H1 (cell line): ENCODE measurements around the gene CLIC1. TPM values are rescaled to one million over a fixed set of nuclear protein-coding genes. Genes with fewer than 3 reads are reported as not detected.

ENCODE experiments used
- CTCF ChIA-PET: fragments of 300-600 bp; sonication (Branson Sonifier 250); formaldehyde crosslinking; loops from one replicate; lab custom pipeline; 2021; ENCODE audit not compliant: partially characterized antibody; lab: Charles Lee
- POLR2A ChIA-PET: fragments of 300-600 bp; sonication (Branson Sonifier 250); formaldehyde crosslinking; loops from one replicate; lab custom pipeline; 2021; ENCODE audit warnings: inconsistent platforms; ENCODE audit not compliant: partially characterized antibody; lab: Charles Lee
- DNase-seq, 2 experiments: peaks; one replicate each; pipeline versions ENCODE4 v3.0.0 to v3.0.0-alpha.2; 2010 to 2022; ENCODE audit warnings: low spot score in 2 of 2, low read depth in 1 of 2, mixed read lengths in 1 of 2
- FAIRE-seq: peaks from 2 replicates; lab custom pipeline; 2011; peaks lifted over from hg19 to GRCh38; lab: Jason Lieb, UNC
- H2AFZ ChIP-seq: 2 replicates; pipeline ENCODE4 v1.8.1; 2012; ENCODE audit warnings: low read length, inconsistent platforms
- H2AK5ac ChIP-seq: 2 replicates; pipeline ENCODE4 v1.6.1; 2013; ENCODE audit warnings: low read depth, low read length
- H2BK120ac ChIP-seq: replicated peaks from 2 replicates; pipeline ENCODE3; 2013; ENCODE audit warnings: low read depth, low read length, inconsistent platforms
- H2BK12ac ChIP-seq: 2 replicates; pipeline ENCODE4 v1.6.1; 2013; ENCODE audit warnings: low read depth, low read length
- H2BK15ac ChIP-seq: 2 replicates; pipeline ENCODE4 v1.6.1; 2013; ENCODE audit warnings: low read length
- H2BK20ac ChIP-seq: 2 replicates; pipeline ENCODE4 v1.6.1; 2013; ENCODE audit warnings: low read length
- H2BK5ac ChIP-seq: 2 replicates; pipeline ENCODE4 v1.6.1; 2013; ENCODE audit warnings: low read depth, low read length
- H3K14ac ChIP-seq: 2 replicates; pipeline ENCODE4 v1.6.1; 2013; ENCODE audit warnings: inconsistent platforms; ENCODE audit not compliant: insufficient read length
- H3K18ac ChIP-seq: 2 replicates; pipeline ENCODE4 v1.6.1; 2013; ENCODE audit warnings: low read length; ENCODE audit errors: extremely low read depth
- H3K23ac ChIP-seq: 2 replicates; pipeline ENCODE4 v1.6.1; 2013; ENCODE audit warnings: inconsistent platforms; ENCODE audit not compliant: insufficient read length
- H3K23me2 ChIP-seq: 2 replicates; pipeline ENCODE4 v1.6.1; 2013; ENCODE audit warnings: low read depth, low read length
- H3K27ac ChIP-seq: 2 replicates; pipeline ENCODE4 v1.6.1; 2011; ENCODE audit warnings: low read depth, low read length, inconsistent platforms
- H3K27me3 ChIP-seq, 4 experiments: replicated peaks in 1 of 4; 1 replicate in 1 of 4; 2 replicates in 3 of 4; pipeline versions ENCODE4 v1.6.1 to v1.8.1; 2011 to 2013; ENCODE audit warnings: low read length in 3 of 4, mild to moderate bottlenecking in 3 of 4, inconsistent platforms in 2 of 4, mixed read lengths in 2 of 4, moderate library complexity in 1 of 4; ENCODE audit not compliant: control insufficient read depth in 3 of 4, insufficient read depth in 3 of 4; ENCODE audit errors: extremely low read depth in 1 of 4
- H3K36me3 ChIP-seq, 4 experiments: 2 replicates each; pipeline versions ENCODE4 v1.6.1 to v1.8.1; 2011 to 2013; ENCODE audit warnings: mild to moderate bottlenecking in 4 of 4, low read length in 3 of 4, moderate library complexity in 2 of 4, control low read depth in 1 of 4, inconsistent platforms in 1 of 4; ENCODE audit not compliant: insufficient read depth in 4 of 4, control insufficient read depth in 2 of 4
- H3K4ac ChIP-seq: replicated peaks from 2 replicates; pipeline ENCODE3; 2013; ENCODE audit warnings: low read length, low read depth, mixed read lengths, inconsistent platforms; ENCODE audit not compliant: insufficient read length
- H3K4me1 ChIP-seq, 4 experiments: replicated peaks in 1 of 4; 1 replicate in 1 of 4; 2 replicates in 3 of 4; pipeline versions ENCODE4 v1.6.1 to v1.8.1; 2011 to 2013; ENCODE audit warnings: low read length in 3 of 4, inconsistent platforms in 2 of 4, mixed read lengths in 1 of 4; ENCODE audit not compliant: insufficient read depth in 4 of 4, control insufficient read depth in 3 of 4
- H3K4me2 ChIP-seq, 2 experiments: 2 replicates each; pipeline versions ENCODE4 v1.6.1 to v1.8.1; 2011 to 2013; ENCODE audit warnings: low read depth in 2 of 2, low read length in 2 of 2, control low read depth in 1 of 2, inconsistent platforms in 1 of 2, mild to moderate bottlenecking in 1 of 2; ENCODE audit not compliant: insufficient read depth in 1 of 2
- H3K4me3 ChIP-seq, 4 experiments: fragments of 200-600, 300-600 bp in 1 of 4; sonication (generic), shearing (Covaris generic), sonication (Bioruptor Twin) in 1 of 4; 2 replicates each; pipeline versions ENCODE4 v1.5.1 to v1.8.1; 2011 to 2016; ENCODE audit warnings: low read length in 4 of 4, low read depth in 3 of 4, control low read depth in 2 of 4, inconsistent platforms in 2 of 4, mild to moderate bottlenecking in 2 of 4, mixed read lengths in 1 of 4, moderate library complexity in 1 of 4; ENCODE audit not compliant: insufficient read depth in 2 of 4; ENCODE audit errors: extremely low read depth in 1 of 4
- H3K56ac ChIP-seq: replicated peaks from 2 replicates; pipeline ENCODE3; 2013; ENCODE audit warnings: low read depth, mild to moderate bottlenecking, mixed read lengths, low read length, inconsistent platforms; ENCODE audit not compliant: insufficient read length
- H3K79me1 ChIP-seq: 2 replicates; pipeline ENCODE4 v1.6.1; 2013; ENCODE audit warnings: low read depth, low read length, control low read depth
- H3K79me2 ChIP-seq, 2 experiments: 2 replicates each; pipeline versions ENCODE4 v1.6.1 to v1.8.1; 2012 to 2013; ENCODE audit warnings: low read length in 2 of 2, mild to moderate bottlenecking in 2 of 2, inconsistent platforms in 1 of 2; ENCODE audit not compliant: insufficient read depth in 2 of 2, control insufficient read depth in 1 of 2
- H3K9ac ChIP-seq, 4 experiments: replicated peaks in 1 of 4; 1 replicate in 1 of 4; 2 replicates in 3 of 4; pipeline versions ENCODE4 v1.6.1 to v1.8.1; 2011 to 2013; ENCODE audit warnings: low read depth in 3 of 4, low read length in 3 of 4, control low read depth in 2 of 4, mild to moderate bottlenecking in 2 of 4, moderate library complexity in 2 of 4, inconsistent platforms in 1 of 4; ENCODE audit errors: extremely low read depth in 1 of 4
- H3K9me3 ChIP-seq, 2 experiments: 2 replicates each; pipeline versions ENCODE4 v1.6.1 to v1.8.1; 2012 to 2013; ENCODE audit warnings: mild to moderate bottlenecking in 2 of 2, moderate library complexity in 2 of 2, control low read depth in 1 of 2, inconsistent platforms in 1 of 2, low read depth in 1 of 2, low read length in 1 of 2, mixed read lengths in 1 of 2; ENCODE audit not compliant: insufficient read depth in 2 of 2
- H4K20me1 ChIP-seq, 2 experiments: replicated peaks in 1 of 2; 2 replicates each; pipeline versions ENCODE3 to v1.8.1; 2011 to 2013; ENCODE audit warnings: inconsistent platforms in 2 of 2, low read length in 2 of 2, mild to moderate bottlenecking in 1 of 2; ENCODE audit not compliant: insufficient read depth in 2 of 2, control insufficient read depth in 1 of 2
- H4K5ac ChIP-seq: 2 replicates; pipeline ENCODE4 v1.6.1; 2013; ENCODE audit warnings: low read length, low read depth, mixed read lengths, inconsistent platforms; ENCODE audit not compliant: insufficient read length
- H4K8ac ChIP-seq: 2 replicates; pipeline ENCODE4 v1.8.0; 2013; ENCODE audit warnings: mild to moderate bottlenecking, moderate library complexity, low read length, inconsistent platforms; ENCODE audit not compliant: insufficient read depth; ENCODE audit errors: extremely low read depth
- H4K91ac ChIP-seq: replicated peaks from 2 replicates; pipeline ENCODE3; 2013; ENCODE audit warnings: low read length, mixed read lengths, inconsistent platforms; ENCODE audit not compliant: insufficient read length
- ASH2L ChIP-seq: fragments of 200-600, 300-600 bp; sonication (generic); IDR thresholded peaks from one replicate; pipeline ENCODE4 v1.7.1; 2017; ENCODE audit warnings: low read length
- BRCA1 ChIP-seq: IDR thresholded peaks from 2 replicates; pipeline ENCODE4 v1.6.1; 2012; ENCODE audit warnings: low read depth, low read length, improper control_type of control experiment
- POLR2AphosphoS5 ChIP-seq: IDR thresholded peaks from 2 replicates; pipeline ENCODE4 v1.6.1; 2011; ENCODE audit warnings: low read depth, low read length
- WGBS, 2 experiments: shearing (Covaris generic) in 1 of 2; methylation state at CpG; one replicate each; pipeline versions ENCODE4 v1.1.6 to v1.1.7; 2013 to 2015; ENCODE audit warnings: low lambda C conversion rate in 2 of 2, mixed read lengths in 2 of 2, inconsistent platforms in 1 of 2, low coverage in 1 of 2, missing lambda C conversion rate in 1 of 2; ENCODE audit not compliant: insufficient replicate concordance in 2 of 2, insufficient coverage in 1 of 2, insufficient read length in 1 of 2; ENCODE audit errors: extremely low coverage in 1 of 2, missing lambda C conversion rate in 1 of 2; 5-methylcytosine and 5-hydroxymethylcytosine counted together
- polyA plus RNA-seq, 7 experiments: library from polyadenylated mRNA; depleted of rRNA in 3 of 7; stranded (reverse) in 5 of 7; unstranded in 2 of 7; fragments of >200 nt in 5 of 7; fragments of 200-250 nt in 2 of 7; gene quantifications; 1 replicate in 5 of 7; 2 replicates in 1 of 7; 4 replicates in 1 of 7; pipeline versions ENCODE4 v1.2.1 to v1.2.3, GENCODE V29; 2011 to 2013; ENCODE audit warnings: missing spikeins in 2 of 7, mixed read lengths in 2 of 7
- total RNA-seq: library from RNA; stranded (reverse); fragmentation: NEBNext Ultra II Directional; extraction: Animal tissue kit (Norgen Biotek cat#: 25700); gene quantifications from 2 replicates; pipeline ENCODE4 v1.2.1, GENCODE V29; 2021
- TF ChIP-seq, protein P1 (sequence below), 3 experiments: IDR thresholded peaks; 1 replicate in 2 of 3; 2 replicates in 1 of 3; pipeline versions ENCODE4 v1.5.1 to v1.6.1; 2011; ENCODE audit warnings: low read length in 3 of 3, mild to moderate bottlenecking in 3 of 3, inconsistent platforms in 2 of 3, low read depth in 1 of 3, moderate library complexity in 1 of 3; ENCODE audit not compliant: insufficient read depth in 1 of 3; ENCODE audit errors: control extremely low read depth in 1 of 3

The CLIC1 gene
- total and polyA plus RNA-seq, 2 of the 8 experiments (the other 6 are each of a cell fraction or from before 2014, with no cell fraction given): 250 to 277 TPM

DNA sequence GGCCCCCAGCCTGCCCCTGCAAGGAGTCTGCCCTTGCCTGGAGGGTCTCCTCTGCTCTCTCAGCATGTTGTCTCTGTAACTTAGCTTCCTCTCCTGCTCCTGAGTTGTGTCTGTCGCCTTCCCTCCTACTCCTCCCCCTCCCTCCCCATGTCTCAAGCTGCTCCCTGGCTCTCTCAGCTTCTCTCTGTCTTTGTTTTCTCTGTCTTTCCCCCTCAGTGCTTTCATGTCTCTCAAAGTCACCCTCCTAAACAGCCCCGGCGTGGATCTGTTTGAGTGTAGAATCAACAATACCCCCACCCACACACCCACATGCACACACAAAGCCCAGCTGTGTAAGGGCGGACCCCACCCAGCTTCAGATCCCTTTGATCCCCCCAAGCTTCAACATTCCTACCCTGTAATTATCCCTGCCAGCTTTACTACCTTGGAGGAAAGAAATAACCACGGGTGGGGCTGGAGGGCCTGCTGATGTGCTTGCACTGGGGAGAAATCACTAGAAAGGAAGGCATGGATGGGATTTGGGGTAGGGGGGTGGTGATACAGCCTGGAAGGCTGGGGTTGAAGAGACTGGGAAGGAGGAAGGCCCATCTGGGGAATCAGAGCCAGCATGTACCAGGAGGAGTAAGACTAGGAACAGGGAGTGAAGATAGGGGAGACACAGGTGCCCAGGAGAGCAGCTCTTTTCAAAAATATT lies 22.2 kb downstream of the CLIC1 start:
- peak overlapping the region; percentile 81 for H3K18ac ChIP-seq
- H2AK5ac ChIP-seq: no peak overlapping the region
- H3K56ac ChIP-seq: no peak overlapping the region
- no peaks in the 10 kb centered on the region for H3K36me3 ChIP-seq
- TF ChIP-seq ASH2L: peak; percentile 38
- no peak for TF ChIP-seq BRCA1
- TF ChIP-seq POLR2AphosphoS5: no peak
- TF ChIP-seq, protein P1, sequence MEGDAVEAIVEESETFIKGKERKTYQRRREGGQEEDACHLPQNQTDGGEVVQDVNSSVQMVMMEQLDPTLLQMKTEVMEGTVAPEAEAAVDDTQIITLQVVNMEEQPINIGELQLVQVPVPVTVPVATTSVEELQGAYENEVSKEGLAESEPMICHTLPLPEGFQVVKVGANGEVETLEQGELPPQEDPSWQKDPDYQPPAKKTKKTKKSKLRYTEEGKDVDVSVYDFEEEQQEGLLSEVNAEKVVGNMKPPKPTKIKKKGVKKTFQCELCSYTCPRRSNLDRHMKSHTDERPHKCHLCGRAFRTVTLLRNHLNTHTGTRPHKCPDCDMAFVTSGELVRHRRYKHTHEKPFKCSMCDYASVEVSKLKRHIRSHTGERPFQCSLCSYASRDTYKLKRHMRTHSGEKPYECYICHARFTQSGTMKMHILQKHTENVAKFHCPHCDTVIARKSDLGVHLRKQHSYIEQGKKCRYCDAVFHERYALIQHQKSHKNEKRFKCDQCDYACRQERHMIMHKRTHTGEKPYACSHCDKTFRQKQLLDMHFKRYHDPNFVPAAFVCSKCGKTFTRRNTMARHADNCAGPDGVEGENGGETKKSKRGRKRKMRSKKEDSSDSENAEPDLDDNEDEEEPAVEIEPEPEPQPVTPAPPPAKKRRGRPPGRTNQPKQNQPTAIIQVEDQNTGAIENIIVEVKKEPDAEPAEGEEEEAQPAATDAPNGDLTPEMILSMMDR (IDR thresholded peaks at IDR 0.05; ENCODE audit: control extremely low read depth in 1 of 3, insufficient read depth in 1 of 3, low read depth in 1 of 3, low read length in 3 of 3): no peak
- H3K27ac ChIP-seq: 0 out of 2 replicates have a peak overlapping the region, but pooled peaks have one; percentile 0
- no peaks in the 10 kb centered on the region for H4K20me1 ChIP-seq
- no peaks in the 10 kb centered on the region for H3K79me2 ChIP-seq
- no peaks in the 10 kb centered on the region; a peak in 1 of 7 replicates for H3K27me3 ChIP-seq
- peak overlapping the region; percentile 51 to 52 for H3K4me2 ChIP-seq
- POLR2A ChIA-PET: interaction anchor here (0.5 to 4.7 kb wide), 17 partner anchors 10 to 892 kb away, joined by 3 to 36 read pairs (median 4); partner anchors contain the start of genes ABHD16A, C6orf47, CSNK2B and DDAH2
- H3K14ac ChIP-seq: no peak overlapping the region
- peak overlapping the region; percentile 44 for H4K91ac ChIP-seq
- peak overlapping the region; percentile 55 for H2BK5ac ChIP-seq
- H4K5ac ChIP-seq: peak overlapping the region; percentile 38
- peak overlapping the region; percentile 80; the same call in 1 of the 2 replicates for H2BK20ac ChIP-seq
- H3K9me3 ChIP-seq: no peaks in the 10 kb centered on the region
- H3K4ac ChIP-seq: peak overlapping the region; percentile 19
- DNase-seq (no peak), FAIRE-seq (no peak)
- 56% methylated on average over 5 of the region's 5 CpGs; no CpG with 5 or more reads in 1 of the 2 experiments for WGBS, 2 experiments
- peak overlapping the region; percentile 70; the same call in 1 of the 2 replicates for H4K8ac ChIP-seq
- peak overlapping the region; percentile 86; the same call in 1 of the 2 replicates for H2BK12ac ChIP-seq
- no peaks in the 10 kb centered on the region for H3K79me1 ChIP-seq
- no peak overlapping the region for H3K23ac ChIP-seq
- CTCF ChIA-PET: interaction anchor here (1.0 to 5.7 kb wide), 11 partner anchors 7 to 61 kb away, joined by 3 to 39 read pairs (median 6); partner anchors contain the start of genes DDAH2, LY6G6F and MPIG6B
- H2BK120ac ChIP-seq: no peak overlapping the region
- peak overlapping the region in 1 of 4 experiments; percentile 15; a peak in 3 of 8 replicates for H3K4me3 ChIP-seq
- H2AFZ ChIP-seq: peak overlapping the region; percentile 67
- peaks cover 11 to 30% (median 27%) of the 10 kb centered on the region in 4 experiments for H3K4me1 ChIP-seq
- peak overlapping the region; percentile 61; the same call in 1 of the 2 replicates for H2BK15ac ChIP-seq
- H3K23me2 ChIP-seq: peaks cover 3% of the 10 kb centered on the region; the same call in 1 of the 2 replicates
- no peak overlapping the region for H3K9ac ChIP-seq
